ENCODE measurements around the gene CRACDL.

The CRACDL gene

GRCh38 chr2:98823196-98824170 lies 112.5 kb downstream of the CRACDL start:
- peak in 1 of 2 experiments; percentile 14 for DNase-seq

GRCh38 chr2:98822301-98823164 lies 113.5 kb downstream of the CRACDL start:
- DNase-seq = peak; percentile 74 to 81

- peak in 1 of 2 experiments; percentile 15 for DNase-seq
Observed at GRCh38 chr2:98821629-98822135, 114.3 kb downstream of the CRACDL start.

- DNase-seq = no peak
Observed at GRCh38 chr2:98819231-98819766, 116.7 kb downstream of the CRACDL start.

GRCh38 chr2:98818164-98818563 lies 117.9 kb downstream of the CRACDL start:
- peak in 1 of 2 experiments; percentile 5 for DNase-seq

- DNase-seq = no peak
Observed at GRCh38 chr2:98816281-98816680, 119.7 kb downstream of the CRACDL start.

GRCh38 chr2:98815795-98816194 lies 120.2 kb downstream of the CRACDL start:
- DNase-seq = peak in 1 of 2 experiments; percentile 6

GRCh38 chr2:98811766-98812165 lies 124.3 kb downstream of the CRACDL start:
- DNase-seq = no peak

- DNase-seq = no peak
Observed at GRCh38 chr2:98810588-98810928, 125.5 kb downstream of the CRACDL start.

GRCh38 chr2:98809878-98810587 lies 126.0 kb downstream of the CRACDL start:
- no peak for DNase-seq

- DNase-seq = no peak
Observed at GRCh38 chr2:98809116-98809515, 126.9 kb downstream of the CRACDL start.

GRCh38 chr2:98808546-98808945 lies 127.5 kb downstream of the CRACDL start:
- DNase-seq = no peak

GRCh38 chr2:98807929-98808328 lies 128.1 kb downstream of the CRACDL start:
- DNase-seq = no peak

GRCh38 chr2:98807221-98807620 lies 128.8 kb downstream of the CRACDL start:
- peak in 1 of 2 experiments; percentile 26 for DNase-seq

- DNase-seq = no peak
Observed at GRCh38 chr2:98806236-98806697, 129.8 kb downstream of the CRACDL start.

- DNase-seq = no peak
Observed at GRCh38 chr2:98805412-98806171, 130.4 kb downstream of the CRACDL start.

GRCh38 chr2:98804736-98805135 lies 131.3 kb downstream of the CRACDL start:
- DNase-seq = peak in 1 of 2 experiments; percentile 3

- peak in 1 of 2 experiments; percentile 1 for DNase-seq
Observed at GRCh38 chr2:98804265-98804650, 131.8 kb downstream of the CRACDL start.

GRCh38 chr2:98803405-98804264 lies 132.4 kb downstream of the CRACDL start:
- DNase-seq = no peak

GRCh38 chr2:98802344-98802743 lies 133.7 kb downstream of the CRACDL start:
- no peak for DNase-seq
